ENCODE results near the gene IFT43.

Gene IFT43

DNA sequence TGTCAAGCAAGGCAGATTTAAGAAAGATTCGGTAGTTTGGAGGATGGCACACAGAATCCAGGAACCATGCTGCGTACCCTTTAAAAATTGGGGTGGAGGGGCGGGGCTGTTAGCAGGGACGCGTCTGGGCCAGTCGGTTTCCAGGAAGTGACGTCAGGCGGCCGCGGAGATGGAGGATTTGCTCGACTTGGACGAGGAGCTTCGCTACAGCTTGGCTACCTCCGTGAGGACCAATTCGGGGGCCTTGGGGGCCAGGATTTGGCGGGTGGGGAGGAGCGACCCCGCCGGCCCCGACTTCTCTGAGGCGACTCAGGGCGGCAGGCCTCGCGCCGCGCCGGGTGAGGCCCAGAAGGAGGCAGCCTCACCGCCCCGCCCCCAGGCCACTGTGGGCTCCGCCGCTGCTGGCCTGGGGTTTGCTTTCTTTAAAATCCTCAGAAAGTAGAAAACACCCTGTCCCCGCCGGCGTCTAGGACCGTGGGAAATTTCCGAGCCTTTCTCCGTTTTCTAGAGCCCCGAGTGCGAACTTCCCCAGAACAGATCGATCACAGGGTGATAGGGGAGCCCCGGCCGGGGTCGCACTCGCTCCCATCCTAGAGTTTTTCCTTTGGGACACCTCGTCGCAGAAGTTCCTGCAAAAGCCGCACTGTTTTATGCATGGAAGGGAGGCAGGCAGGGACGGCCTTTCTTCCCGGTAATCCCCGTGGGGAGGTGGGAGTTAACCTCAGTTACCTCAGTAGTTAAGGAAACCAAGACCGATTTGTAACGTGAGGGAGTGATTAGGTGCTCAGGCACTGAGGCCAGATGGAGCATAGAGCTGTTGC is at the start of gene IFT43:
Gene IFT43 (plus strand): TSS at position 146 of the 821 bp plus-strand sequence. CDS start 24 bp downstream, at position 170.
- peak; percentile 85 for DNase-seq

DNA sequence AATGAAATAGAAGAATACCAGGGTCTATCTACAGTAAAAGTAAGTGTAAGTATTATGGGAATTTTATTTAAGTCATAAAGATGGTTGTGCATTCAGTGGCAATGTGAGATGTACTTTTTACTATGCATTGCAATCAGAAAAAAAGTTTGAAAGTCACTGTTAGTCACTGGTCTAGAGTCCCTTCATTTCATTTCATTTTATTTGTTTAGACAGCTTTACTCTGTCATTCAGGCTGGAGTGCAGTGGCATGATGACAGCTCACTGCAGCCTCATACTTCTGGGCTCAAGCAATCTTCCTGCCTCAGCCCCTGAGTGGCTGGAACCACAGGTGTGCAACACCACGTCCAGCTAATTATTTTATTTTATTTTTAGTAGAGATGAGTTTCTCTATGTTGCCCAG is 46.4 kb upstream of the IFT43 start:
- DNase-seq, result no peak

DNA sequence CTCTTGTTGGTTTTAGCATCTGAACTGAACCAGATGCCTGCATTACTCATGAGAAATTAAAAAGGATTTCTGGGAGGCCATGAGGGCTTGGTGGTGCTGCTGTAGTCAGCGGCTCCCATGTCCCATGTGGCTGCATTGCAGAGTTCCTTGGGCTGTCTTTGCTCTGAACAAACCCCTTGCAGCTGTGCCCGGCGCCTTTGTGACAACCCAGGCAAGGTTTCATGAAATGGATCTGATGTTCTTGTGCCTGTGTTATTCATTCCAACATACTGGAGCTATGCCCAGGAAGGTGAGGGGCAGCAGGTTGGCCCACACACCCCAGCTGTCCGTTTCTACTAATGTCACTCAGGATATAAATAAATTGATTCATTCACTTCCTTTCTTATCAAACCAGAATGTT is 44.5 kb upstream of the IFT43 start:
- no peak for DNase-seq

DNA sequence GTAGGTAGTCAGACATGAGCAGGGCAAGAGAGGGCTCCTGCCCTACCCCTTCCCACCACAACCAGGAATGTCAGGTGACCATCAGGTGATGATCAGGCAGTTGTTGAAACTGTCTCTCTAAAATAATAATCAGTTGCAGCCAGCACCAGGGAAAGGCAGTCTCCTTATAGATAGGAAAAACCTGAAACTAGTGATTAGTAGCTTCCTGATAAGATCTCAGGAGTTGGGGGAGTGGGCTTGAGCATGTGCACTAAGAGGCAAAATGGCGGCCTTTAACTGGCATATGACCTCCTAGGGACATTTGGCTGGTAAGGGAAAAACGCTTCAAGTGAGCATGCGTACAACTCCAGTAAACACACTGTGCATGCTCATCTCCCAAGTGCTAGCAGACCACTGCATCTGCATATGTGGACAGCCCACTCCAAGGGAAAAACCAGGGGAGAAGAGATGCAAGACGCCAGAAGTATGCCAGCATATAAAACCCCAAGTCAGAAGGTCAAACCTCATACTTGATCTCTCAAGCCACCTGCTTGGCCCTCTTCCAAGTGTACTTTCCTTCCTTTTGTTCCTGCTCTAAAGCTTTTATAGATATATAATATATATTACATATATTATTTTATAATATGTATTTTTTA is 40.8 kb upstream of the IFT43 start:
- DNase-seq, result no peak

DNA sequence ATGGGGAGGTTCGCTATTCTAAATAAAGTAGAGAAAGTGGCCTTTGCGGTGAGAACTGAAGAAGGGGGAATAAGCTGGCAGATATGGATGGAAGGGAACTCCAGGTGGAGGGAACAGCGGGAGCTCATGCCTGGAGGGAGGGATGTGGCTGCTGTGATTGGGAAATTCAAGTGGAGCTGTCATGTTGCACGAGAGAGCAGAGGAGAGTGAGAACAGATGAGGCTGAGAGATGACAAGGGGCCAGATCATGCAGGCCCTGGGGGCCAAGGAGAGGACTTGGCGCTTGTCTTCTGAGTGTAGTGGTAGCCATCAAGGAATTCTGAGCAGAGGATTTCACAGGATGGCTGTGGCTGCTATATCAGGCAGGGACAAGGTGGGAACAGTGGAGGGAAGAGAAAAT is 38.8 kb upstream of the IFT43 start:
- no peak for DNase-seq

DNA sequence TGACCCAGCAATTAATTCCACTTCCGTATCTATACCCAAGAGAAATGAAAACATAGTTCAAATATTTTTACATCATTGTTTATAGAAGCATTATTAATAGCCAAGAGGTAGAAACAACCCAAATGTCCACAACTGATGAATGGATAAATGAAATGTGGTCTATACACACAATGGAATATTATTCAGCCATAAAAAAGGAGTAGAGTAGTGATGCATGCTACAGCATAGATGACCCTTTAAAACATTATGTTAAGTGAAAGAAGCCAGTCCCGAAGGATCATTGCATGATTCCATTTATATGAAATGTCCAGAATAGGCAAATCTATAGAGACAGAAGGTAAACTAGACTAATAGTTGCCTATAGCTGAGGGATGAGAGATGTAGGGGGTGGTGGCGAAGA is 33.1 kb upstream of the IFT43 start:
- no peak for DNase-seq

DNA sequence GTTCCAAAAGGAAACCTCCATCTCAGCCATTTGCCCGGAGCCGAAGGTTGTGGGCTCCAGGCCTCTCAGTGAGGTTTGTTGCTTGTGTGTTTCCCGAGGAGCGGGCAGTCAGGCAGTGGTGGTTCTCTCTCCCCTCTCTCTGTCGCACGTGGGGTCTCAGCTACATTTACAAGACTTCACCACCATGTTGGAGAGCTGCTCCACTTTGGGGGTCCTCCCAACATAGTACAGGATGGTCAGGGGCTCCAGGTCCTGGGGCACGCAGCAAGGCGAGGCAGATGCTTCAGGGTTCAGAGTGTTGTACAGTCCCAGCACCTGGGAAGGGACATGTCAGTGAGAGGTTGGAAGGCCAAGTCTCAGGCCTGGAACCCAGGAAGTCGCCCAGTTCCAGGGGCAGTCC is 26.5 kb upstream of the IFT43 start:
- DNase-seq, result no peak

DNA sequence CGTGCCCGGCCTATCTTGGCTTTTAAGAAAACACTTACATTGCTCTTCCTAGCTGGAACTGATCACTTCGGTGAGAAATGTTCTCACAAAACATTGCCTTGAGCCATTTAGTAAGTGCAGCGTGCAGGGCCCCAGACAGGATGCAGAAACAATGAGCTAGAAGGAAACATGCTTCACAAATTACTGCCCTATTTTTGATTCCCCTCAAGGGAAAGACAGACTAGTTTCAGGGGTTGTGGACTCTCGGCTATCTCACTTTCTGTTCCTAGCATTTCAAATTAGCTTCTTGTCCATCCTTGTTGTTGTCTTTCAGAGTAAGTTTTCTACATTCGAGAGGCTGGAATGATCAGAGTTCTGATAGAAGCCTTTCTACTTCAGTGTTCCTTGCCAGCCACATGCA is 25.3 kb upstream of the IFT43 start:
- DNase-seq, result no peak

DNA sequence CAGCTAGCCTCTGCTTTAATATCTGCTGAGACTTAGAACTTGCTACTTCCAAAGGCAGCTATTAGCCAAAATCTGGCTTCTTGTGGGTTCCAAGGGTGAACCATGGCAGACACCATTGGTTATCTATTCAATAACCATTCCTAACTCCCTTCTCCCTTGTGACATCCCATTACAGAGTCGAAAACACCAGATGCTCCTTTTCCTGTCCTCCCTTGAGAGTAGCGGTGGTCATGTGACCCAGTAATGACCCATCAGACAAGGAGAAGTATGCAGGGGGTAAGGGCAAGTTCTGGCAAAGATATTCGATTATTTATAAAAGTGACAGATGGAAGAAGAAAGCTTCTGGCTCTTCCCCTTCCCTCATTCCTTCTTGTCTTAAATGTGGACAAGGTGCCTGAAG is 23.9 kb upstream of the IFT43 start:
- DNase-seq, result no peak

DNA sequence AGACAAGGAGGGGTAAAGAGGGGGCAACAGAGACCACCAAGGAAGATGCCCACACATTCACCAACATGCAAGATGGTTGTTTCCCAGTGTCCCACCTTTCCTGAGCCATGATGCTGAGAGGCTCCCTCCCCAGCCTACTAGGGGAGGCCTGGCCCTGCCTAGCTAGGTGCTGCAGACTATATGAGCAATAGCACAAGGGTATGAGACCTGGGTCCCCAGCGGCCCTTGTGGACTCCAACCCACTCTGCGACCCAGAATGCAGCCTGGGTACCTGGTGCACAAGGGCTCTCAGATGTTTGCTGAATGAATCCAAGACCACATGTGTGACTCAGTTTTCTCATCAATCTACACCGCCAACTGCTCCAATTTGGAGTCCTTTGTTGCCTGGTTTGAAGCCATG is 17.7 kb upstream of the IFT43 start:
- no peak for DNase-seq

DNA sequence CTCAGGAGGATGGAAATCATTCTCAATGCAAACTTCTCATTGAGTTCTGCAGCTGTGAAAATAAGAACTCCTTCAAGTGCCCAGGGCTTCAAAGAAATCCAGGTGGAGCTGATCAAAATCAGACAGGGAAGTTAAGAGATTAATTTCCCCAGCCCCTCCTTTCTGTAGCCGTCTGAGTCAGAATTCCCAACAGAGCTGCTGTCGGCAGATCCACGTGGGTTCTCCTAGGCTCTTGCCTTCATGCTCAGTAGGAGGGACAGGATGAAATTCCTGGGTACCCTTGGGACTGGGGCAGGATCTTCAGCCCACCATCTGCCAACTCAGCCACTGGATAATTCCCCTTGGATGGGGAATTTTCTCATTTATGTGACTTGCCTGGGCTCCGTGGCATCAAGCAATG is 17.1 kb upstream of the IFT43 start:
- no peak for DNase-seq

DNA sequence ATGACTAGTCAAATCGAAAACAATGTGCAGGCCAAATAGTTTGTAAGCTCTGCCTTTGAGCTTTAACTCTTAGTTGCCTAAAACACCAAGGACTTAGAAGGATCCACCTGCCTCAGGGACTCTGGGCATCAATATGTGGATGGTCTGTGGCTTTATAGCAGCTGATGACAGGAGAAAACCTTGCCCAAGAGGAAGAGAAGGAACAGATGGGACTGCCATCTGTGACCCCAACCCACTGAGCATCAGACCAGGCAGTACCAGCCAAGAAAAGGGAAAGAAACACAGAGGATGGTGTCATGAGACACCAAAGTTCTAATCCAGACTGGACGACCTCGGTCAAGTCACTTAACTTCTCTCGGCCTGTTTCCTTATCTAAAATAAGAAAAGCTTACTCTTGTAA is 16.4 kb upstream of the IFT43 start:
- DNase-seq, result no peak

DNA sequence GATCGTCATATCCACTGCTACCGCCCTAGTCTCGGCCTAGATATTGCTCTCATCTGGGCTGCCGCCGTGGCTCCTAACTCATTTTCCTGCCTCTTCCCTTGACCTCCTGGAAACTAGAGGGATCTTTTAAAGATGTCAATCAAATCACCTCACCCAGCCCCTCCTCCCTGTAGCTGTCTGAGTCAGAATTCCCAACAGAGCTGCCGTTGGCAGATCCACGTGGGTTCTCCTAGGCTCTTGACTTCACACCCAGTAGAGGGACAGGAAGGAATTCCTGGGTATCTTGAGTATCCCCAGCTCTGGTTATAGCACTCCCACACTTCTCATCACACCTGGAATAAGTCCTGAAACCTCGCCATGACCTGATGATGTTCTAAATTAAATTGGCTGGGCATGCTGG is 15.7 kb upstream of the IFT43 start:
- DNase-seq, result no peak

DNA sequence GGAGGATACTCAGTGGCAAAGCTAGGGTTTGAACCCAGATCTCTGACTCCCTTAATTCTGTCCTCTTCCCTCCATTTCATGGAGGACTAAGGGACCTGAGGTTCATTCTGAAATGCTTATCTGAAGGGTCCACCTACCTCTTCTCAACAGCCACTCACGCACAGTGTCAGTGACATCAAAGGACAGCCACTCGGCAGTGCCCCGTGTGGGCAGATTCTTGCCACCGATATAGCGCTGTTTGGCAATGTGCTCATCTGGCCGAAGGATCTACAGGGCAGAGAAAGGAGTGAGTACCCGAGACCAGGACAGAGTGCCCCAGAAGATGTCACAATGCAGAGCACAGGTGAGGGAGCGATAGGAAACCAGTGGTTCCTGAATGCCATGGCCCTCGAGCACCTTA is 14.6 kb upstream of the IFT43 start:
- DNase-seq, result no peak

DNA sequence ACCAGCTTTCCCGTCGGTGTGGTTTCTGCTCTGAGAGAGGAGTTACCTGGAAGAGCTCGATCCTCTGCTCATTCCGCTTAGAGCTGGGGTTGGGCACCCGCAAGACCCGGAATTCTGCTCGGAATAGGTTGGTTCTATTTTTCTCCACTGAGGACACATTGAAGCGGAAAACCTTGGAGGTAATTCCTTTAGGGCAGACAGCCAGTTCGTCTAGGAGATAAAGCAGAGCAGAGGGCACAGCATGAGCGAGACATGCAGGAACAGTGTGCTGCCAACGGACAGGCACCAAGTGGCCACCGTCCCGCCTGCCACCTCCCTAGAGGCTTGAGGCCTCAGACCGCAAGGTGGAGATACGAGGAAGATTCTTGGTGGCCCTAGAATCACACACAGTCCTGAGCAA is 14.1 kb upstream of the IFT43 start:
- DNase-seq, result no peak

DNA sequence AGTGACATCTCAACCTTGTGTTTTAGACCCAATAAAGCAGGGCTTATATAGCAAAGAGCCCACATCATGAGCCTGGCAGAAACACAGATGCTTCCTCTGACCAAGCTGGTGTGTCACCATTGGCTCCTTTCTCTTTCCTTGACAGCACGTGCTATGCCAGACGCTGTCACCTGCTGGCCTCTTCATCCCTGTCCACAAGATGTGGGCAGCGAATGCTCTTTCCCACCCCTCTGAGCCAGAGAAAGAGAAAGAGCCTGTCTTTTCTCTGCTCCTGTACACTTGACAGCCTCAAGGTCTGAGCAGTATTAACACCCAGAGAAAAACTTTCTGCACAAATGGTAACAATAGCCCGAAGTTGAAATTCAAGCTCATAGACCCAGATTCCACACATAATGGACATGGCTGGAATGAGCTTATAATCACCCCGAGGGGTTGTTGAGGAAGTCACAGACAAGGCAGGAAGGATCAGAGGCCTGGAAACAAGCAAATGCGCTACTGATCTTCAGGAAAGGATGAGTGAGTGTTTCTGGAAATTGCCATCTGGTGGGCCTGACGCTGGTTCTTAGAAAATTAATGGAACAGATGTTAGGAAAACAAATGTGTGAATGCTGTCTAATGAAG is 12.7 kb upstream of the IFT43 start:
- DNase-seq, result no peak

DNA sequence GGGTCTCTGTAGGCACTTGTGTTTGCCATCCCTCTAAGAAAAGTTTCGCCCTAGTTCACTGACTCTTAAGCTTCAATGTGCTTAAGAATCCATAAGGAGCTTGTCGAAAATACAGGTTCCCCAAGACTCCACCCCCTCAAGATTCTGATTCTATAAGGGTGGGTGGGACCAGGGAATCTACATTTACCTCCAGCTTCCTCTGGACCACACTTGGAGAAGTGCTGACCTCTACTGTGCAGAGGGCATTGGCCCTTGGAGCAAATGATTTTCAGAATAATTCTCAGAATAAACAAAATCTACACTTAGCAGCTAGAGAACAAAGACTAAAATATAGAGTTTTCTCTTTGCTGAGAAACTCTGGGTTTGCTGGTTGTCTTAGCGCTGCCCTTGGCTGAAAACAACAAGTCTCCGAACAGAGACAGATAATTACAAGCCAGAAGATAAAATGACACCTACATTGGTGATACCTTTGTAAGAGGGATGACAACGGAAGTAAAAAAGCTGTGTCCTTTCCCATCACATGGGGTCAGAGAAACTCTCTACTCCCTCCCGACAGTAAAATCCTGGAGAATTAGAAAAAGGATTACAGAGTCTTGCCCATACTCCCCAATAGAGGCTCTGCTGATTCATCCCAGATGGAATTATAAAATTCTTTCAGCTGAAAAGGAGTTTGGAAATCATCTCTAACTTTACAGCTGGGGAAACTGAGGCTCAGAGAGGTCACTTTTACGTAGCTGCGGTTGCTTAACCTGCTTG is 8.6 kb upstream of the IFT43 start:
- DNase-seq, result no peak

DNA sequence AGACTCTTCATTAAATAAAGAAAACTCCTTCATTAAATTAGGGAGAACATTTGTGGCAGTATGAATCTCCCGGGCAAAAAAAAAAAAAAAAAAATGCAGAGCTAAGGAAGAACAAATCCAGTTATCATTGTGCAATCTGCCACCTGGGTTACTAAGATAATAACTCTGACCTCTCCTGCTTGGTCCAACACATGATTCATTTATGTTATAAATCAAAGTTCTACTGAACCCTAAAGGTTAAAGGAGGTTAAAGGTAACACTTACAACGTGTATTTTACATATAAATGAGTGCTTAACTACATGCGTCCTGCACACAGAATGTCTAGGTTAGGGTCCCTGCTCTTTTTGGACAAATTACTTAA is 8.0 kb upstream of the IFT43 start:
- DNase-seq, result no peak

DNA sequence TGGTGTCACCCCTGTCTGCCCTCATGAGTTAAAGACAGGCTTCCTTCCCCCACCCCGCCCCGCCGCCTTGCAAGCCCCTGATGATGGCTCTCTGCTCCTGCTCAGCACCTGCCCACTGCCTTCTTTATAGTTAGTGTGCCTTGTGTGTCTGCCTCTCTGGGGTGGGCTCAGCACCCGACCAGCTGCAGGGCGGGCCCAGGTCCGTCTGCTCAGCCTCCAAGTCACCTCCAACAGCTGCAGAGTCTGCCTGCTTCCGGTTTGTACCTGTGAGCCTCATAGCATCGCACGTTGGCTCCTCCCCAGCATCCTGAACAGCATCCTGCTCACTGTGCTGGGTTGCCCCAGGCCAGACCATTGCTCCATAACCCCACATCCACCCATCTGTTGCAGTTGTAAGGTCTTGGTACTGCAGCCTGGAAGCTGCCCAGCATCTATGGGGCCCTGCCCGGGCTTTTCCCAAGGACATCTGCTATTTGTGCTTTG is 7.3 kb upstream of the IFT43 start:
- no peak for DNase-seq

DNA sequence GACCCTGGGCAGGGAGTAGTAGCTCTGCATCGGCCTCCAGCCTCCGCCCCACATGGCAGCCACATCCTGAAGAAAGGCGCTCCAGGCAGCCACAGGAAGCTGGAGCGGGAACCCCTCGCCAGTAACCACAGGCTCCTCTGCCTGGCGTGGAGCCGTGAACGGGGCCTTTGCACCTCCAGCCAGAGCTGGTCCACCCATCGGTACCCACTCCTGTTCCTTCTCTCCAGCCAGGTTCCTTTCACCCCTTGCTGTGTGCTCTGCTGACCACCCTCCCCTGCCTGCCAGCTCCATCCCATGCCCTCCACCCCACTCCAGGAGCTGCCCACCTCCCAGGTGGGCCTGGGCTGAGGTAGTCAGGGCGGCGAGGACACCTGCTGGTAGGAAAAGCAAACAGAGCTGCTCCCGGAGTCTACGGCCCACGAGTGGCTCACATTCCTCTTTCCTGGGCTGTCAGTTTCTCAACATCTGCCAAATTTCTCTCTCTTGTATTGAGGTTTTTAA is 6.4 kb upstream of the IFT43 start:
- DNase-seq, result no peak

DNA sequence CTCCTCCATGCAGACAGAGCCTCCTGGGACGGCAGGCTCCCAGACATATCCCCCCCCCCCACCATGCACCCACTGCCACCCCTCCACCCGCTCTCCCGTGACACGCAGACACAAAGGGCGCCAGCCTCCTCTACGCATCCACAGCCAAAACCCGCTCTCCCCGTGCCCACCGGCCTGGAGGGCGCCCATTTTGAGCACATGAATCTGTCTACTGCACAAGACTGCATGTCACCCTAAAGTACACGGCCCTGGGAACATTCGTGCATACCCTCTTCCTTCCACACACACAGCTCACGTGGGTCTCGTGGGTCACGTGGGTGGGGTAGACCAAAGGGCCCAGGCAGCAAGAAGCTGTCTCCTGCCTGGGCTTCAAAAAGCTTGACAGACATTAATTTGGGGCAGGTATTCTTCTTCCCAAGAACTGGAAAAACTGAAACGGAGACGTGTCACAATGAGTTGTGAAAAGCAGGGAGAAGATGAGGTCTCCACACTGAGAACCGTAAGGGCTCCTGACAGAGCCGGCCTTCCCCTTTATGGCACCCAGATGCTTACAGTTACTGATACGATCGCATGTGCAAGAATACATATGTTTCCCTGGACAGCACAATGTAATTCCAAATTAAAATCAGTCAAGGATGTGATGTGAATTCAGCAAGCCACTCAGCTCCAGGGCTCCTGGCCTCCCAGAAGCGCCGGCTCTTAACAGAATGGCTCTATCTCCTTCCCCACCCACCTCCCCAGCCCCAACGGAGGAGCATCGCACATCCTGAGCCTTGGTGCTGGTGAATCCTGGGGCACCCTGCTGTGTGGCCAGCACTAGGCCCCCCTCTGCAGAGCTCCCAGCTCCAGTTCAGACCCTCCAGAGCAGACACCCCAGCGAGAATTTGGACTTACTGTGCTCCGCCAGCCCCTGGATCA is 5.7 kb upstream of the IFT43 start:
- no peak for DNase-seq

DNA sequence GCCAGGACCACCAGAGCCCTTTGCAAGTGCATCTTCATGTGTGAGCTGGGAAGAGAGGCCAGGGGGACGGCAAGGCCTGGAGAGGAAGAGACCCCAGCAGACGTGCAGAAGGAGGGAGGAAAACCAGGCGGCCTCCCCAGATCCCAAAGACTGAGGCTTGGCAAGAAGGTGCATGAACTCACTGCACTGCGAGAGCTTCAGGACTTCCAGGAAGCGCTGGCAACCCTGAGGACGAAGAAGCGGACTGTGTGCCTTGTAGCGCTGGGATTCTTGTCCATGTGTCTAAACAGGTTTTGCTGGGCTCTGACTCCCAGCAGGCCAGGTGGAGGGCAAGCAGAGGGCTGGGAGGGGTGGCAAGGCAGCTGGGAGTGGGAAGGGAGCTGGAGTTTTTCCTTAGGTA is 4.7 kb upstream of the IFT43 start:
- DNase-seq, result no peak
